Measurements from ENCODE around the gene FHIT. TPM values are rescaled to one million over a fixed set of nuclear protein-coding genes. Genes with fewer than 3 reads are reported as not detected.

The FHIT gene
- total and polyA plus RNA-seq, 10 of the 15 experiments (the other 5 are each of a cell fraction or from before 2014, with no cell fraction given): 4.2 to 14.9 (median 9.4) TPM

- TF ChIP-seq HSF1 (IDR thresholded peaks at IDR 0.05; ENCODE audit: low read depth, low read length): no peak
Measured at GRCh38 chr3:60998858-60999257, 252.4 kb downstream of the FHIT start (continued).

DNA sequence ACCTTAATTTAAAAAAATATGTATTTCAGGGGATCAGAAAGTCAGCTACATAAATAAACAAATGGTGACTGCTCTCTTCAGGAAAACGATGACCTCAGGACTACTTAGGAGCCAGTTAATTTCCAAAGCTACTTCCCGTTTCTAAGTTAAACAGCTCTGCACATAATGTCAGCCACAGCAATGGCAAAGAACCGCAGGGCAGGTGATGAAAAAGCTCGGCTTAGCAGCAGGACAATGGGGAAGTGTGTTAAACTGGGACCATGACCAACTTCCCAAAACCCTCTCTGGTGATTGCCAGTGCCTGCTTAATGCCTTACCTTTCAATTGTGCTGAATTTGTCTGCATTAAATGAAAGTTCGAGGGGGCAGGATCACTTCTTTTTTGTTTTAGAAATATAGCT lies 258.9 kb downstream of the FHIT start:
- WGBS (ENCODE audit: insufficient coverage, insufficient replicate concordance, low lambda C conversion rate, missing lambda C conversion rate): 45% methylated on average over 5 of the region's 5 CpGs
- RAD21 ChIA-PET (ENCODE audit: unreplicated experiment): no interaction called here
- intact Hi-C loops (cut with micrococcal nuclease; ENCODE audit: unreplicated experiment): no loop called here
- TF ChIP-seq ETV6 (conservative IDR thresholded peaks at IDR 0.05 in 1 of 2, IDR thresholded peaks at IDR 0.05 in 1 of 2; ENCODE audit: borderline replicate concordance in 1 of 2, low read depth in 1 of 2) (no peak), FOXM1 (IDR thresholded peaks at IDR 0.05; ENCODE audit: low read depth, low read length) (no peak), MTA3 (IDR thresholded peaks at IDR 0.05; ENCODE audit: borderline replicate concordance, low read length) (no peak), EP300 (IDR thresholded peaks at IDR 0.05; ENCODE audit: borderline replicate concordance in 1 of 2, control insufficient read depth in 1 of 2, low read depth in 2 of 2, low read length in 2 of 2) (no peak), ELK1 (IDR thresholded peaks at IDR 0.05; ENCODE audit: low read depth, low read length) (no peak), TCF12 (IDR thresholded peaks at IDR 0.05; ENCODE audit: low read depth, low read length) (no peak), KAT2A (conservative IDR thresholded peaks at IDR 0.05; ENCODE audit: control insufficient read depth, low read depth, low read length) (no peak), BHLHE40 (IDR thresholded peaks at IDR 0.05; ENCODE audit: borderline replicate concordance in 1 of 2, low read depth in 2 of 2, low read length in 1 of 2) (no peak), YY1 (IDR thresholded peaks at IDR 0.05; ENCODE audit: low read depth, low read length) (no peak), CBX5 (IDR thresholded peaks at IDR 0.05; ENCODE audit: low read depth) (no peak)
- TF ChIP-seq, protein P1, sequence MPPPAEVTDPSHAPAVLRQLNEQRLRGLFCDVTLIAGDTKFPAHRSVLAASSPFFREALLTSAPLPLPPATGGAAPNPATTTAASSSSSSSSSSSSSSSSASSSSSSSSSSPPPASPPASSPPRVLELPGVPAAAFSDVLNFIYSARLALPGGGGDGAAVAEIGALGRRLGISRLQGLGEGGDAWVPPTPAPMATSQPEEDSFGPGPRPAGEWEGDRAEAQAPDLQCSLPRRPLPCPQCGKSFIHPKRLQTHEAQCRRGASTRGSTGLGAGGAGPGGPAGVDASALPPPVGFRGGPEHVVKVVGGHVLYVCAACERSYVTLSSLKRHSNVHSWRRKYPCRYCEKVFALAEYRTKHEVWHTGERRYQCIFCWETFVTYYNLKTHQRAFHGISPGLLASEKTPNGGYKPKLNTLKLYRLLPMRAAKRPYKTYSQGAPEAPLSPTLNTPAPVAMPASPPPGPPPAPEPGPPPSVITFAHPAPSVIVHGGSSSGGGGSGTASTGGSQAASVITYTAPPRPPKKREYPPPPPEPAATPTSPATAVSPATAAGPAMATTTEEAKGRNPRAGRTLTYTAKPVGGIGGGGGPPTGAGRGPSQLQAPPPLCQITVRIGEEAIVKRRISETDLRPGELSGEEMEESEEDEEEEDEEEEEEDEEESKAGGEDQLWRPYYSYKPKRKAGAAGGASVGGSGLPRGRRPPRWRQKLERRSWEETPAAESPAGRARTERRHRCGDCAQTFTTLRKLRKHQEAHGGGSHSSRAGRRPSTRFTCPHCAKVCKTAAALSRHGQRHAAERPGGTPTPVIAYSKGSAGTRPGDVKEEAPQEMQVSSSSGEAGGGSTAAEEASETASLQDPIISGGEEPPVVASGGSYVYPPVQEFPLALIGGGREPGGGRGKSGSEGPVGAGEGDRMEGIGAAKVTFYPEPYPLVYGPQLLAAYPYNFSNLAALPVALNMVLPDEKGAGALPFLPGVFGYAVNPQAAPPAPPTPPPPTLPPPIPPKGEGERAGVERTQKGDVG (CRISPR knock-in tag; IDR thresholded peaks at IDR 0.05): no peak

More for the DNA sequence above, 258.9 kb downstream of the FHIT start:
- no TSS peak for BruUV-seq (replicated peaks)
- in situ Hi-C loops (cut with MboI): no loop called here
- Histone ChIP-seq H3K79me2 (ENCODE audit: control insufficient read depth, insufficient read depth, low read length) (no peaks in the 10 kb centered on the region), H3K9ac (ENCODE audit: control insufficient read depth, insufficient read depth, low read length) (no peak overlapping the region), H3K9me3 (replicated peaks; ENCODE audit: control insufficient read depth, insufficient read depth, low read length) (no peaks in the 10 kb centered on the region), H3K36me3 (ENCODE audit: control insufficient read depth in 2 of 2, insufficient read depth in 2 of 2, low read length in 1 of 2) (no peaks in the 10 kb centered on the region), H3K4me1 (ENCODE audit: control insufficient read depth, insufficient read depth, low read length) (no peaks in the 10 kb centered on the region), H3K4me2 (ENCODE audit: control insufficient read depth, insufficient read depth) (no peak overlapping the region), H2AFZ (ENCODE audit: control insufficient read depth, low read depth, low read length) (no peak overlapping the region), H4K20me1 (ENCODE audit: control insufficient read depth, insufficient read depth) (no peaks in the 10 kb centered on the region), H3K27ac (ENCODE audit: control insufficient read depth, insufficient read depth) (no peak overlapping the region), H3K27me3 (replicated peaks in 1 of 2; ENCODE audit: control insufficient read depth in 2 of 2, insufficient read depth in 2 of 2, low read length in 1 of 2) (no peaks in the 10 kb centered on the region), H3K4me3 (no peak overlapping the region)
- FAIRE-seq (no peak), DNase-seq (ENCODE audit: low read depth, low spot score) (no peak), ATAC-seq (no peak)
- CTCF ChIA-PET: no interaction called here
- POLR2A ChIA-PET: no interaction called here
- SMC1A ChIA-PET (ENCODE audit: uncharacterized antibody, unreplicated experiment): interaction anchor here (1.4 kb wide), 1 partner anchor 32 kb away, joined by 3 read pairs; no protein-coding TSS in a partner anchor
